Uterus (tissue), 4 donors: ENCODE measurements around the gene TPD52L2. TPM values are rescaled to one million over a fixed set of nuclear protein-coding genes. Genes with fewer than 3 reads are reported as not detected.
A peak's percentile ranks its signal among the peaks of the same experiment; 100 is the strongest.

Experiments
- DNase-seq, 2 donors: peaks; one replicate each; pipeline ENCODE4 v3.0.0-alpha.2; 2019 to 2020
- H3K27ac ChIP-seq, 2 donors: fragments of 200-600 bp; sonication (generic); 1 replicate in 1 of 2; 2 replicates in 1 of 2; pipeline ENCODE4 v1.5.1; 2016 to 2018
- H3K27me3 ChIP-seq, 2 donors: fragments of 200-600 bp; sonication (generic); one replicate each; pipeline ENCODE4 v1.5.1; 2018 to 2019; ENCODE audit warnings: control low read depth in 1 of 2
- H3K36me3 ChIP-seq, 2 donors: fragments of 200-600 bp; sonication (generic); one replicate each; pipeline ENCODE4 v1.5.1; 2019; ENCODE audit warnings: control low read depth in 1 of 2
- H3K4me1 ChIP-seq, 2 donors: fragments of 200-600 bp; sonication (generic); one replicate each; pipeline ENCODE4 v1.5.1; 2018 to 2019; ENCODE audit warnings: control low read depth in 1 of 2
- H3K4me3 ChIP-seq, 2 donors: fragments of 200-600 bp; sonication (generic); 1 replicate in 1 of 2; 2 replicates in 1 of 2; pipeline ENCODE4 v1.5.1; 2018 to 2019; ENCODE audit warnings: mild to moderate bottlenecking in 1 of 2
- H3K9me3 ChIP-seq, 2 donors: fragments of 200-600 bp; sonication (generic); one replicate each; pipeline ENCODE4 v1.5.1; 2019; ENCODE audit warnings: control low read depth in 1 of 2
- CTCF ChIP-seq, 4 experiments: fragments of 200-600 bp in 2 of 4; fragments of 450-650 bp in 2 of 4; sonication (generic) in 2 of 4; IDR thresholded peaks; one replicate each; pipeline ENCODE4 v1.5.1; 2016 to 2019; ENCODE audit warnings: antibody characterized with exemption in 4 of 4, mild to moderate bottlenecking in 2 of 4, moderate library complexity in 1 of 4
- POLR2A ChIP-seq, 2 donors: fragments of 450-650 bp; IDR thresholded peaks; one replicate each; pipeline ENCODE4 v1.6.1; 2016; ENCODE audit warnings: antibody characterized with exemption in 2 of 2, mild to moderate bottlenecking in 1 of 2, moderate library complexity in 1 of 2
- intact Hi-C: fragments of 100-400 bp; cut with DNase I; formaldehyde crosslinking; loops from one replicate; pipeline ENCODE4 v1.15.1; 2023; ENCODE audit warnings: low total_unique reads
- total RNA-seq, 4 donors: library from RNA; depleted of rRNA in 3 of 4; stranded (reverse); fragments of >200 nt in 3 of 4; gene quantifications; one replicate each; pipeline versions ENCODE4 v1.1.0 to v1.2.4, GENCODE V29; 2014 to 2023
- donor health status: DM: yes; HTN: yes; CAD: no.

Gene TPD52L2
- total RNA-seq, result 10 to 100 TPM; 44.1 to 77.8 (median 62.0) TPM

- intact Hi-C loops, result loop anchor here (10.0 kb wide), 1 partner anchor 80 kb away; no protein-coding TSS in a partner anchor
- Histone ChIP-seq H3K9me3 (no peaks in the 10 kb centered on the region), H3K27me3 (no peaks in the 10 kb centered on the region), H3K4me3 (peak within 1 kb of the TSS; percentile 55 to 81), H3K4me1 (peaks cover 0 to 6% of the 10 kb centered on the region in 2 donors), H3K36me3 (no peaks in the 10 kb centered on the region), H3K27ac (peak within 1 kb of the TSS; percentile 84 to 87)
- TF ChIP-seq CTCF (IDR thresholded peaks at IDR 0.05) (peak in 1 of 4 experiments; percentile 9), POLR2A (IDR thresholded peaks at IDR 0.05) (peak; percentile 70 to 85)
- DNase-seq, result peak; percentile 98 to 99
Measured at GRCh38 chr20:63864978-63865640, at the start of gene TPD52L2. Gene TPD52L2, plus strand, starts transcription at chr20:63865270. Its CDS starts 96 bp downstream, at chr20:63865366.

GRCh38 chr20:63815615-63816253 is 49.3 kb upstream of the TPD52L2 start:
- intact Hi-C loops, result no loop called here
- TF ChIP-seq CTCF (IDR thresholded peaks at IDR 0.05), result no peak
- TF ChIP-seq POLR2A (IDR thresholded peaks at IDR 0.05), result no peak
- Histone ChIP-seq H3K27ac (no peak overlapping the region), H3K4me3 (no peak overlapping the region), H3K9me3 (no peaks in the 10 kb centered on the region), H3K36me3 (no peaks in the 10 kb centered on the region), H3K27me3 (no peaks in the 10 kb centered on the region), H3K4me1 (no peaks in the 10 kb centered on the region)
- no peak for DNase-seq

- no peaks in the 10 kb centered on the region for H3K27me3 ChIP-seq
- peak overlapping the region in 1 of 2 donors; percentile 75 for H3K27ac ChIP-seq
- TF ChIP-seq CTCF (IDR thresholded peaks at IDR 0.05), result peak; percentile 35 to 54 (median 38)
- no peak for TF ChIP-seq POLR2A (IDR thresholded peaks at IDR 0.05)
- intact Hi-C loops, result no loop called here
- H3K4me1 ChIP-seq, result no peaks in the 10 kb centered on the region
- H3K9me3 ChIP-seq, result no peaks in the 10 kb centered on the region
- H3K36me3 ChIP-seq, result no peaks in the 10 kb centered on the region
- DNase-seq, result peak; percentile 49 to 51
- peak overlapping the region in 1 of 2 donors; percentile 8 for H3K4me3 ChIP-seq
Measured at GRCh38 chr20:63819224-63819921, 45.7 kb upstream of the TPD52L2 start.

GRCh38 chr20:63821811-63822210 is 43.3 kb upstream of the TPD52L2 start:
- H3K27ac ChIP-seq, result no peak overlapping the region
- intact Hi-C loops, result no loop called here
- no peaks in the 10 kb centered on the region for H3K4me1 ChIP-seq
- no peak for TF ChIP-seq POLR2A (IDR thresholded peaks at IDR 0.05)
- no peak for TF ChIP-seq CTCF (IDR thresholded peaks at IDR 0.05)
- no peaks in the 10 kb centered on the region for H3K27me3 ChIP-seq
- H3K36me3 ChIP-seq, result no peaks in the 10 kb centered on the region
- no peaks in the 10 kb centered on the region for H3K9me3 ChIP-seq
- no peak for DNase-seq
- H3K4me3 ChIP-seq, result no peak overlapping the region

GRCh38 chr20:63822276-63822696 is 42.8 kb upstream of the TPD52L2 start:
- intact Hi-C loops, result no loop called here
- no peak for DNase-seq
- Histone ChIP-seq H3K4me1 (no peaks in the 10 kb centered on the region), H3K9me3 (no peaks in the 10 kb centered on the region), H3K27me3 (no peaks in the 10 kb centered on the region), H3K27ac (no peak overlapping the region), H3K4me3 (no peak overlapping the region), H3K36me3 (no peaks in the 10 kb centered on the region)
- no peak for TF ChIP-seq POLR2A (IDR thresholded peaks at IDR 0.05)
- TF ChIP-seq CTCF (IDR thresholded peaks at IDR 0.05), result no peak
